ENCODE results near the gene IRS1. TPM values are rescaled to one million over a fixed set of nuclear protein-coding genes. Genes with fewer than 3 reads are reported as not detected.

Gene IRS1, protein sequence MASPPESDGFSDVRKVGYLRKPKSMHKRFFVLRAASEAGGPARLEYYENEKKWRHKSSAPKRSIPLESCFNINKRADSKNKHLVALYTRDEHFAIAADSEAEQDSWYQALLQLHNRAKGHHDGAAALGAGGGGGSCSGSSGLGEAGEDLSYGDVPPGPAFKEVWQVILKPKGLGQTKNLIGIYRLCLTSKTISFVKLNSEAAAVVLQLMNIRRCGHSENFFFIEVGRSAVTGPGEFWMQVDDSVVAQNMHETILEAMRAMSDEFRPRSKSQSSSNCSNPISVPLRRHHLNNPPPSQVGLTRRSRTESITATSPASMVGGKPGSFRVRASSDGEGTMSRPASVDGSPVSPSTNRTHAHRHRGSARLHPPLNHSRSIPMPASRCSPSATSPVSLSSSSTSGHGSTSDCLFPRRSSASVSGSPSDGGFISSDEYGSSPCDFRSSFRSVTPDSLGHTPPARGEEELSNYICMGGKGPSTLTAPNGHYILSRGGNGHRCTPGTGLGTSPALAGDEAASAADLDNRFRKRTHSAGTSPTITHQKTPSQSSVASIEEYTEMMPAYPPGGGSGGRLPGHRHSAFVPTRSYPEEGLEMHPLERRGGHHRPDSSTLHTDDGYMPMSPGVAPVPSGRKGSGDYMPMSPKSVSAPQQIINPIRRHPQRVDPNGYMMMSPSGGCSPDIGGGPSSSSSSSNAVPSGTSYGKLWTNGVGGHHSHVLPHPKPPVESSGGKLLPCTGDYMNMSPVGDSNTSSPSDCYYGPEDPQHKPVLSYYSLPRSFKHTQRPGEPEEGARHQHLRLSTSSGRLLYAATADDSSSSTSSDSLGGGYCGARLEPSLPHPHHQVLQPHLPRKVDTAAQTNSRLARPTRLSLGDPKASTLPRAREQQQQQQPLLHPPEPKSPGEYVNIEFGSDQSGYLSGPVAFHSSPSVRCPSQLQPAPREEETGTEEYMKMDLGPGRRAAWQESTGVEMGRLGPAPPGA (N-terminal part only)
- 21.1 and 29.4 TPM in 2 replicates for total RNA-seq (2012; rRNA removed)
- polyA plus RNA-seq (2012; rRNA removed) = 37.1 and 44.5 TPM in 2 replicates
- 15.4 and 40.6 TPM in 2 replicates for polyA plus RNA-seq (2012; cell fraction: cytosol; rRNA removed)
- 20.3 and 39.6 TPM in 2 replicates for polyA plus RNA-seq (2012; cell fraction: nucleus; rRNA removed; ENCODE audit: low replicate concordance)
- Bru-seq, nascent RNA = percentile 98 among the genes with signal in this experiment
- BruChase-seq, experiment 1, labeled RNA remaining after a 6-hour chase = percentile 92 among the genes with signal in this experiment
- BruChase-seq, experiment 2, labeled RNA remaining after a 2-hour chase = percentile 98 among the genes with signal in this experiment
- long read RNA-seq, full-length matches to known transcripts = 77 of 112 reads
- long read RNA-seq, partial matches to known transcripts = 0 of 112 reads
- long read RNA-seq, other reads (novel, unspliced or antisense) = 35 of 112 reads

DNA sequence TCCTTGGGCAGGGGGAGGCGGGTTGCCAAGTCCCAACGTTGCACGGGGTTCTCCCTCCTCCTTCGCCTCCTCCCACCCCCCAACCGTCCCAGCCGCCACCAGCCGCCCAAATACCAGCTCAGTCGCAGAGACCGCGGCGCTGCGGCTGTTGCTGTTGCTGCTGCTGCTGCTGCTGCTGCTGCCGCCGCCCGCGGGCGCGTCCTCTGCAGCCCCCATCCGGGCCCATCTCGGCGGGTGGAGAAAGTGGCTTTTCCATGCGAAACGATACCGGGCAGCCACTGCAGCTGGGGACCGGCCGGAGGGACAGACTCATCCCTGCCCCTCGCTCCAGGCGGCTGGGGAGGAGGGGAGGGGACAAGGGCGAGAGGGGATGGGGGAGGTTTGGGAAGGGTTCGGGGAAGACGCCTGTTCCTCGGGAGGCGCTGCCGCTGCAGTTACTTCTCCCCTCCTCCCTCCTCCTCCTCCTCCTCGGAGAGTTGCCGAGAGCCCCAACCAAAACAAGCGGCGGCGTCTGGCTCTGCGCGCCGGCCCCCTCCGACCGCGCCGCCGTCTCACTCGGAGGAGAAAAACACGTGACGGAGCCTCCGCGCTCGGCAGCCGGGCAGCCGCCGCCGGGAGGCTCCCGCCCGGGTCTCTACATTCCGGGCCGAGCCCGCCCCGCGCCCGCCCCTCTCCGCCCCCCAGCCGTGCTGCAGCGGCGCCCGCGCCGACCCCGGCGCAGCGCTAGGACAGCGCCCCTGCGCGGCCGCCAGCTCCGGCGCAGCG, at the start of gene IRS1:
IRS1 (minus strand) TSS at position 610 of the 765 bp plus-strand sequence. CDS start 1,082 bp downstream, outside the sequence.
- peak within 1 kb of the TSS; percentile 37; the same call in 1 of the 3 replicates for H2BK15ac ChIP-seq (ENCODE audit: low read depth, low read length)
- POLR2A ChIA-PET (ENCODE audit: unreplicated experiment) = interaction anchor here (0.5 to 1.1 kb wide), 9 partner anchors 39 to 680 kb away, joined by 3 to 11 read pairs (median 5); no protein-coding TSS in a partner anchor
- 0% methylated on average over 10 of the region's 82 CpGs; no CpG with 5 or more reads in 1 of the 2 experiments for WGBS, 2 experiments (ENCODE audit: extremely low coverage in 2 of 2, insufficient read length in 1 of 2)
- H4K8ac ChIP-seq (ENCODE audit: low read depth in 2 of 2, low read length in 2 of 2) = peak within 1 kb of the TSS; percentile 82 to 91
- dilution Hi-C loops (cut with HindIII; ENCODE audit: low sequenced_read_pairs, unreplicated experiment) (no loop called here), intact Hi-C loops (cut with micrococcal nuclease) (loop anchor here (1.0 to 10.0 kb wide), 4 partner anchors 185 to 910 kb away; no protein-coding TSS in a partner anchor), in situ Hi-C loops (cut with MboI; ENCODE audit: low sequenced_read_pairs) (loop anchor here (5.0 to 25.0 kb wide), 6 partner anchors 145 to 1687 kb away; no protein-coding TSS in a partner anchor)
- DNase-seq (peak; percentile 79), ATAC-seq (ENCODE audit: low read depth) (peak; percentile 40)
- H3K56ac ChIP-seq (ENCODE audit: extremely low read depth, insufficient read depth, low read length) = peak within 1 kb of the TSS; percentile 91
- peaks cover 4 to 21% of the 10 kb centered on the region in 2 experiments for H3K79me1 ChIP-seq (ENCODE audit: low read depth in 1 of 2, low read length in 2 of 2)
- no TSS peak for BruUV-seq (replicated peaks)
- H3K14ac ChIP-seq (replicated peaks; ENCODE audit: low read depth, low read length) = peak within 1 kb of the TSS; percentile 99
- H3K4me2 ChIP-seq (ENCODE audit: low read depth, low read length) = peak within 1 kb of the TSS; percentile 85
- H2AK9ac ChIP-seq (replicated peaks; ENCODE audit: low read depth, low read length, poor library complexity) = peak within 1 kb of the TSS; percentile 98
- H3K18ac ChIP-seq (ENCODE audit: low read depth, low read length) = peak within 1 kb of the TSS; percentile 73
- peak within 1 kb of the TSS; percentile 97 for H3K27ac ChIP-seq (ENCODE audit: insufficient read depth, low read length)
- peaks cover 17% of the 10 kb centered on the region for H4K20me1 ChIP-seq (ENCODE audit: insufficient read depth, low read length)
- H2BK5ac ChIP-seq (ENCODE audit: low read depth, low read length, poor library complexity, severe bottlenecking) = peak within 1 kb of the TSS; percentile 99
- H3K9me3 ChIP-seq (ENCODE audit: control insufficient read depth, insufficient read depth, low read length) = no peaks in the 10 kb centered on the region
- peak within 1 kb of the TSS; percentile 86 for H2BK120ac ChIP-seq (ENCODE audit: low read depth, low read length)
- H3K23ac ChIP-seq (ENCODE audit: low read depth, low read length) = peak within 1 kb of the TSS; percentile 79
- peak within 1 kb of the TSS; percentile 66; the same call in 1 of the 2 replicates for H2BK20ac ChIP-seq (ENCODE audit: low read depth, low read length)
- H4K91ac ChIP-seq (ENCODE audit: insufficient read depth, low read depth, low read length) = peak within 1 kb of the TSS; percentile 91
- peaks cover 37% of the 10 kb centered on the region for H3K36me3 ChIP-seq (ENCODE audit: control insufficient read depth, insufficient read depth, low read length)
- H2AK5ac ChIP-seq (ENCODE audit: low read depth, low read length) = peak within 1 kb of the TSS; percentile 78
- peak within 1 kb of the TSS; percentile 92 for H3K9ac ChIP-seq (ENCODE audit: low read depth, low read length)
- peaks cover 2% of the 10 kb centered on the region; the same call in 1 of the 2 replicates for H3K4me1 ChIP-seq (ENCODE audit: control insufficient read depth, insufficient read depth, low read length)
- H2AFZ ChIP-seq (replicated peaks; ENCODE audit: low read length, poor library complexity) = peak within 1 kb of the TSS; percentile 86
- peak within 1 kb of the TSS; percentile 91 for H3K4ac ChIP-seq (ENCODE audit: low read depth, low read length)
- H3K9me1 ChIP-seq (ENCODE audit: insufficient read depth, low read length) = no peaks in the 10 kb centered on the region
- CTCF ChIA-PET = interaction anchor here (0.6 to 1.2 kb wide), 2 partner anchors 333 to 910 kb away, joined by 3 read pairs; no protein-coding TSS in a partner anchor
- H4K5ac ChIP-seq (ENCODE audit: low read depth, low read length) = peak within 1 kb of the TSS; percentile 31
- no peaks in the 10 kb centered on the region for H3K27me3 ChIP-seq (ENCODE audit: control insufficient read depth, insufficient read depth, low read length)
- H3K4me3 ChIP-seq (ENCODE audit: insufficient read depth, low read depth, low read length) = peak within 1 kb of the TSS; percentile 78
- TF ChIP-seq, protein P1, sequence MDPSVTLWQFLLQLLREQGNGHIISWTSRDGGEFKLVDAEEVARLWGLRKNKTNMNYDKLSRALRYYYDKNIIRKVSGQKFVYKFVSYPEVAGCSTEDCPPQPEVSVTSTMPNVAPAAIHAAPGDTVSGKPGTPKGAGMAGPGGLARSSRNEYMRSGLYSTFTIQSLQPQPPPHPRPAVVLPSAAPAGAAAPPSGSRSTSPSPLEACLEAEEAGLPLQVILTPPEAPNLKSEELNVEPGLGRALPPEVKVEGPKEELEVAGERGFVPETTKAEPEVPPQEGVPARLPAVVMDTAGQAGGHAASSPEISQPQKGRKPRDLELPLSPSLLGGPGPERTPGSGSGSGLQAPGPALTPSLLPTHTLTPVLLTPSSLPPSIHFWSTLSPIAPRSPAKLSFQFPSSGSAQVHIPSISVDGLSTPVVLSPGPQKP (IDR thresholded peaks at IDR 0.05; ENCODE audit: borderline replicate concordance, low read depth, low read length) = no peak
- TF ChIP-seq CTCF (conservative IDR thresholded peaks at IDR 0.05; ENCODE audit: low read depth, low read length) (peak; percentile 62), RFX5 (IDR thresholded peaks at IDR 0.05; ENCODE audit: low read depth, low read length) (no peak), POLR2A (IDR thresholded peaks at IDR 0.05; ENCODE audit: low read depth, low read length) (no peak)
- TF ChIP-seq, protein P2, sequence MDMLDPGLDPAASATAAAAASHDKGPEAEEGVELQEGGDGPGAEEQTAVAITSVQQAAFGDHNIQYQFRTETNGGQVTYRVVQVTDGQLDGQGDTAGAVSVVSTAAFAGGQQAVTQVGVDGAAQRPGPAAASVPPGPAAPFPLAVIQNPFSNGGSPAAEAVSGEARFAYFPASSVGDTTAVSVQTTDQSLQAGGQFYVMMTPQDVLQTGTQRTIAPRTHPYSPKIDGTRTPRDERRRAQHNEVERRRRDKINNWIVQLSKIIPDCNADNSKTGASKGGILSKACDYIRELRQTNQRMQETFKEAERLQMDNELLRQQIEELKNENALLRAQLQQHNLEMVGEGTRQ (IDR thresholded peaks at IDR 0.05; ENCODE audit: low read depth, low read length) = peak; percentile 80

Measured in IMR-90 (cell line).